ENCODE results near the gene DNASE1L2. TPM values are rescaled to one million over a fixed set of nuclear protein-coding genes. Genes with fewer than 3 reads are reported as not detected.

Gene DNASE1L2
- total and polyA plus RNA-seq, 10 of the 15 experiments (the other 5 are each of a cell fraction or from before 2014, with no cell fraction given): 0.06 to 1.5 (median 0.29) TPM

GRCh38 chr16:2223221-2223941 lies 12.9 kb upstream of the DNASE1L2 start, which contains the start of gene E4F1 (continued):
- TF ChIP-seq CUX1 (IDR thresholded peaks at IDR 0.05; ENCODE audit: insufficient replicate concordance, low read depth, low read length): no peak
- TF ChIP-seq STAT3 (IDR thresholded peaks at IDR 0.05; ENCODE audit: low read depth, low read length): no peak
- TF ChIP-seq MEF2B (IDR thresholded peaks at IDR 0.05; ENCODE audit: partially characterized antibody, poor library complexity, severe bottlenecking): peak; percentile 61
- TF ChIP-seq CBX3 (IDR thresholded peaks at IDR 0.05; ENCODE audit: borderline replicate concordance, low read depth): no peak
- TF ChIP-seq MTA3 (IDR thresholded peaks at IDR 0.05; ENCODE audit: borderline replicate concordance, low read length): no peak
- TF ChIP-seq HSF1 (IDR thresholded peaks at IDR 0.05; ENCODE audit: low read depth, low read length): no peak
- TF ChIP-seq NR2F1 (conservative IDR thresholded peaks at IDR 0.05): peak; percentile 42; the same call in 1 of the 2 replicates
- TF ChIP-seq BRCA1 (IDR thresholded peaks at IDR 0.05; ENCODE audit: low read depth, low read length): no peak
- no peak; the same call in 1 of the 2 replicates for TF ChIP-seq ZBTB11 (CRISPR knock-in tag; IDR thresholded peaks at IDR 0.05)
- no peak for TF ChIP-seq CEBPZ (IDR thresholded peaks at IDR 0.05; ENCODE audit: low read depth, low read length)
- TF ChIP-seq BCL11A (IDR thresholded peaks at IDR 0.05; ENCODE audit: low read depth, low read length): no peak
- peak; percentile 90 for TF ChIP-seq NKRF (conservative IDR thresholded peaks at IDR 0.05)
- peak; percentile 97 for TF ChIP-seq CREB1 (IDR thresholded peaks at IDR 0.05; ENCODE audit: low read depth)

Measured in GM12878 (cell line).